ENCODE results near the gene CHMP1B.
"Not testable (repeated sequence)": the region's sequence is repeated elsewhere in the genome, so short reads cannot be mapped to it uniquely, and the experiment has no call there.

Gene CHMP1B

DNA sequence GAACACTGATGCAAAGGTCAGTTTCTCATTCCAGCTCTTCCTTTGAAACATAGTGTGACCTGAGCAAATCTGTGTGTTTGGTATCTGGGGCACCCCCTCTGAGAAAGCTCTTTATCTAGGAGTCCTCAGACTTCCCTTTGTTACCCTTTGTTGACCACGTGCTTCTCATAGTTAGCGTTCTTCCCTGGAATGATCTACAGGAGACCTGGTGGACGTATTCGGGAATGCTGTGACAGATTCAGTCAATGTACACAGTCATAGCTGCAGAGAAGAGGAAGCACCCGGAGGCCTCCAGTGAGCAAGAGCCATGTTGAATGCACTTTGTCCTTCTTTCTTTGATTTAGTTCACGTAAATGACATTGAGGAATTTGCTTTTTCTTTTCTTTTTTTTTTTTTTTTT lies 10.7 kb upstream of the CHMP1B start:
- no peak for DNase-seq (ENCODE audit: low spot score)

DNA sequence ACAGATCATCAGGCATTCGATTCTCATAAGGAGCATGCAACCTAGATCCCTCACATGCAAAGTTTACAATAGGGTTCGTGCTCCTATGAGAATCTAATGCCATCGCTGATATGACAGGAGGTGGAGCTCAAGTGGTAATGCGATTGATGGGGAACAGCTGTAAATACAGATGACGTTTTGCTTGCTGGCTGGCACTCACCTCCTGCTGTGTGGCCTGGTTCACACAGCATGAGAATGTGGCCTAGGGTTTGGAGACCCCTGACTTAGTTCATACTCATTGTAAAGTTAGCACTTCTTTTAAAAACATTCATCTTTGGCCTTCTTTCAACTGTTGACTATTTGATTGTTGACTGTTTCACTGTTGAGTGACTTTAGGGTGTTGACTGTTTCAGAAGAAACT lies 8.7 kb upstream of the CHMP1B start:
- DNase-seq (ENCODE audit: low spot score), result no peak

DNA sequence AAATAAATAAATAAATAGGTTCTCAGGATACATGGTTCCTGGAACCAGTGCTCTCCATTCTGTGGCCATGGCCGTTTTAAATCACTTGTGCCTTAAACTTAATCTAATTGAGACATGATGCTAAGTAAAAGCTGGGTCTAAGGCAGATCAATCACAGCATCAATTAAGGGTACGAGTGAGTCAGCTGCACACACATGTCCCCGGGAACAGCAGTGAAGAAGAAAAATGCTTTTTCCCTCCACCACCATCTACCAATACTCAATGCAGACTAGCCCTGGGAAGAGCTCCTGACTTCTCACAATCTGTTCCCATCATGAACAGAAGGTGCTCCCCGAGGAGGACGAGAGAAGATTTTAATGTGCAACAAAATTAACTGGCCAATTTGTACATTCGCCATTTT lies 6.8 kb upstream of the CHMP1B start:
- no peak for DNase-seq (ENCODE audit: low spot score)

DNA sequence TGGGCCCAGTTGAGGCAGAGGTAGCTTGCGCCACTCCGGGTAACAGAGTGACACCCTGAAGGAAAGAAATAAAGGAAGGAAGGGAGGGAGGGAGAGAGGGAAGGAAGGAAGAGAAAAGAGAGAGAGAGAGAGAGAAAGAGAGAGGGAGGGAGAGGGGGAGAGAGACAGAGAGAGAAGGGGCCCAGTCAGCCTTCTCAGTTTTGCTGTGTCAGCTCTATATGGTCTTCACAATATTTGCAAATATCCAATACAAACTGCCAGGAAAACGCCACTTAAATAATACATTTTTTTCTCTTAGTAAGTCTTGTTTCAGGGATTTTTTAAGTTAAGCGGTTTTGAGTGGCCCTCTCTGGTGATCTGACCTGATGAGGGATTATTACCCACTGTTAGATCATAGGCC lies 5.6 kb upstream of the CHMP1B start:
- no peak for DNase-seq (ENCODE audit: low spot score)

DNA sequence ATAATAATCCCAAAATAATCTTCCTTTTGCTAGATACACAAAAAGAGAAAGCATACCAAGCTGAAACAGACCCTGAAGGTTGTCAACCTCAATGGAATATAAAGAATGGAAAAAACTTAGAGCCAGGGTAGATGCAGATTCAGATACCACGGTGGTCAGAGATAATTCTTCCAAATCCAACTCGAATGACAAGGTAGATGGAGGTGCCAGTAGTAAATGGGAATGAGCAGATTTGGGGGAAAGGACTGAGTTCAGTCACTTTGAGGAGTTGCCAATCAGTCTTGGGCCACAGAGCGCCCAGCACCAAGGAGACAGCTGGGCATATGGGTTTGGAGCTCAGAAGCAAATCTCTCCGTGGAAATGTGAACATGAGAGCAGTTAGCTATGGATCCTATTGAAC lies 3.4 kb upstream of the CHMP1B start:
- no peak for DNase-seq (ENCODE audit: low spot score)

DNA sequence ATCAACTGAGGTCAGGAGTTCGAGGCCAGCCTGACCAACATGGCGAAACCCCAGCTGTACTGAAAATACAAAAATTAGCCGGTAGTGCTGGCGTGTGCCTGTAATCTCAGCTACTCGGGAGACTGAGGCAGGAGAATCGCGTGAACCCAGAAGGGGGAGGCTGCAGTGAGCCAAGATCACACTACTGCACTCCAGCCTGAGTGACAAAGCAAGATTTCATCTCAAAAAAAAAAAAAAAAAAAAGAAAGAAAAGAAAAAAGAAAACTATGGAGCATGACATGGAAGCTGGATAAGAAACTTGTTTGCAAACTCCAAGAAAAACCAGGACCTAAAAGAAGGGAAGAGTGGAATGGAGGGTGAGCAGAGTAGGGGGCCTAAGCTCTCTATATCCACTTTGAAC lies 1.9 kb upstream of the CHMP1B start:
- DNase-seq (ENCODE audit: low spot score), result no peak

DNA sequence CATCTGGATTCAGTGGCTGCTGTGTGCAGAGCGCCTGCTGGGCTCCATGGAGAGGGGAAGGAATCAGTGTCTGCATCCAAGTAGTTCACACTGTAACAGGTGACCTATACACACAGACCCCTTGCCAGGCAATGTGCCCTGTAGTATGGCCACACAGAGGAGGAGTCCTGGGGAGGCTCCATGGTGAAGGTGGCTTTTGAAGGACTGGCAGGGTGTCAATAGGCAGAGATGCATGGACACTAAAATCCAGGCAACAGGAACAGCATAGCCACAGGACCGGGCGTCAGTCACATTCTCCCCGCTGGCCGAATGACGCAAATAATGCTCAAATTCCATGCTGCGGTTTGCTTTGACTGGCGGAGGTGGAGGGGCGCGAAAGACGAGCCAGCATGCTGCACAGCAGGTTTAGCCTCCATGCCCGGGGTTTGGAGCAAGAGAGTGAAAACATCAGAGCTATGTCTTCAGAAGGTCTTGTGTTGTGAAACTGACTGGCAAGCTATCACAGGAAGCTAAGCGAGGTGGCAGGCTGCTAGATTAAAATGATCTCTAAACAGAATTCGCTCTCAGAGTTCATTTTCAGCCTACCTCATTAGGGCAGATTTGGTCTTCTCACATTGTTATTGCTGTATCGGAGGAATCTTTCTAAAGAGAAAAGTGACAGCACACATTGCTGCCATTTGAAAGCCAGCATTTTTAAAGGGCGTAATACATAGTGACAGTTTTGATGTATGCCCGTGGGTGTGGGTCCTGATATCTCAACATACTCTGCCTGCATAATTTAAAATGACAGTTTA lies 1.2 kb upstream of the CHMP1B start:
- DNase-seq (ENCODE audit: low spot score), result peak; percentile 78

DNA sequence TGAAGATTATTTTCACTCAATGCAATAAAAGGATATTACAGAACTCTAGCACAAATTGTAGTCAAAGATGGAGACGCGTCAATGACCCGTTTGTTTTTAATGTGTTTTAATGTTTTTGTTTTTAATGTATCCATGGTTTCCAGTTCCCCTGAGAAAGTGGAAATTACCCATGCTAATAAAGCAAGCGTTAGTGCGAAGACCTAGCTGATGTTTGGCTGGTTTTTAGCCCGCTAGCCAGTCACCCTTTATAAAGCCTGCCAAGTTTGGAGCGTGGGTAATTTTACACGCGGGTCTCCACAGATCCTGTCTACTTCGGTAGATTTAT lies 430 bp upstream of the CHMP1B start:
- no peak for DNase-seq (ENCODE audit: low spot score)

DNA sequence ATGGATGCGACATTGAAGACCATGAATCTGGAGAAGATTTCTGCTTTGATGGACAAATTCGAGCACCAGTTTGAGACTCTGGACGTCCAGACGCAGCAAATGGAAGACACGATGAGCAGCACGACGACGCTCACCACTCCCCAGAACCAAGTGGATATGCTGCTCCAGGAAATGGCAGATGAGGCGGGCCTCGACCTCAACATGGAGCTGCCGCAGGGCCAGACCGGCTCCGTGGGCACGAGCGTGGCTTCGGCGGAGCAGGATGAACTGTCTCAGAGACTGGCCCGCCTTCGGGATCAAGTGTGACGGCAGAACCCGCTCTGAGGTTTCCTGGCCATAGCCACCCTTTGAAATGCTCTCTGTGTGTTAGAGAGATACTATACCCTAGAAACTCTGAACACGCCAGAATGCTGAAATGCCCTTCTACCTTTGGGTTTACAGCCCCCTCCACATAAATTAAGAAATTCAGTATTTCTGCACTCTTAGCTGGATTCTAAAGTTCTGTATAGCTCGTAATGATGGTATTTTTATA lies 659 bp downstream of the CHMP1B start:
- peak; percentile 20 for DNase-seq (ENCODE audit: low spot score)

DNA sequence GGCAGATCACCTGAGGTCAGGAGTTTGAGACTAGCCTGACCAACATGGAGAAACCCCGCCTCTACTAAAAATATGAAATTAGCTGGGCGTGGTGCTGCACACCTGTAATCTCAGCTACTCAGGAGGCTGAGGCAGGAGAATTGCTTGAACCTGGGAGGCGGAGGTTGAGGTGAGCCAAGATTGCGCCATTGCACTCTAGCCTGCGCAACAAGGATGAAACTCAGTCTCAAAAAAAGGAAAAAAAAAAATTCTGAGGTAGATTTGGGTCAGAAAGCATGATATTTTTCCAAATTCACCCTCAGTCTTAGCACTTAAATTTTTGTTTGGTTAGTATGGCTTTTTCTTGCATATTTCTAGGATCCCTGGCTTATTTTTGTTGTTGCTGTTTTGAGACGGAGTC lies 3.3 kb downstream of the CHMP1B start:
- not testable (repeated sequence) for DNase-seq (ENCODE audit: low spot score)

DNA sequence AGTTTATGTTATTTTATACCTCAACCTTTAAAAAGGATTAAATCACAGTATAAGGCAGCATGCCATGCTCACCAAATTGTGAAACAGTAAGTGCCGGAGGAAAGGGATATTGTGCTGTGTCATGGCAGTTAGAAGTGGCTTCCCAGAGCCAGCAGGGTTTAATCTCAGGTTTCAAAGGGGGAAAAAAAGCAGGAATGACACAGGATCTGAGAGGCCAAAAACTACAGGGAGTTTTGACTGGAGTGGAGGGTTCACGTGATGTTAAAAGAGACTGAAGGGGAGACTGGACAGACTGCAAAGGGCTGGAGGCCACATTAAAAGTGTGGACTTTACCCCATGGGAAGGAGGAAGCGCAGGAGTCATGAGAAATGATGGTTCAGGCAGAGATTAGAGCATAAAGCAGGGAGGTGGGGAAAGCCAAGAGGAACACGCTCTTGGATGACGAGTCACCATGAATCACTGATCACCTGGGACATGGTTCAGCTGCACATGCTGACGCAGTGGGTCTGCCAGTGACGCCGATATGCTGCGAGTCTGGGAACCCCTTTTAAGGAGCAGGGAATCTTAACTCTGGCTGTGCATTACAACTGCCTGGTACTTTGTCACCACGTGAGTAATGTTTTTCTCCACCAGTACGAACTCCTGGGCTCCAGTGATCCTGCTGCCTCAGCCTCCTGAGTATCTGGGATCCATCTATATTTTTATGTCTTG lies 6.1 kb downstream of the CHMP1B start:
- DNase-seq (ENCODE audit: low spot score), result peak; percentile 67

DNA sequence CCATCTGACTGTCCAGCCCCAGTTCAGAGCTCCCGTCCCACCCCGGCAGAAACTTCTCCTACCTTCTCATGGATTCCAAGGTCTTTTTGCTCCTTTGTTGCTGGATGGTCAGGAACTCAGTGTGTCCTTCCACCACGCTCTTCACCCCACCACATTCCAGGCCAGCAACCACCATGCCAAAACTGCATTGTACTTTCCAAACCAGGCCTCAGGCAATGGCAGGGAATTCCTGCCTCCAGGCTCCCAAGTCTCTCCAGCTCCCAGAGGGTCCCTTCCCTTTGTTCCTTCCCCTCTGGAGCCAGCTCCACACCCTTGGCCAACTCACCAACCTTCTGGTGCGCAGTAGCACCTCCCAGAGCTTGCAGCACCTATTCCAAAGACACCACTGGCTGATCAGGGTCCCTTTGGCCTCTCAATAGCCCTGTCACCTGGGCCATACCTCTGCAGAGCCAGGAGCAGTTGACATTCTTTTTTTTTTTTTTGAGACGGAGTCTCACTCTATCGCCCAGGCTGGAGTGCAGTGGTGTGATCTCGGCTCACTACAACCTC lies 8.1 kb downstream of the CHMP1B start:
- DNase-seq (ENCODE audit: low spot score), result no peak

DNA sequence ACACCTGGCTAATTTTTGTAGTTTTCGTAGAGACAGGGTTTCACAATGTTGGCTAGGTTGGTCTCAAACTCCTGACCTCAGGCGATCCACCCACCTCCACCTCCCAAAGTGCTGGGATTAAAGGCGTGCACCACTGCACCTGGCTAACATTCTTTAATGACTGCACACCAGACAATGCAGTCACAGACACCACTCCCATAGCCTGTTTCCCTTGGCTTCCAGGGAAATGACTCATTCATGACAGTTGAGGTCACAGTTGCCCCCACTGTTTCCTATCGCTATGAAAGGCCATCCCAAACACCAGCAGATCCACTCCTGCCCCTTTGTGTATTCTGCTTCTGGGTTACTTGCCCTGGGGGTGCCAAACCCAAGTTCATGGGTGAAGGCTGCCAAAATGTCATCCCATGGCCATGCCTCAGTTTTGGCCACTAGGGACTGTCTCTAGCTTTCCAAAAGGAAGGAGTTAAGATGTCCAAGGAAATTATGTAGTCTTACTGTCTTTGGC lies 8.7 kb downstream of the CHMP1B start:
- DNase-seq (ENCODE audit: low spot score), result no peak

DNA sequence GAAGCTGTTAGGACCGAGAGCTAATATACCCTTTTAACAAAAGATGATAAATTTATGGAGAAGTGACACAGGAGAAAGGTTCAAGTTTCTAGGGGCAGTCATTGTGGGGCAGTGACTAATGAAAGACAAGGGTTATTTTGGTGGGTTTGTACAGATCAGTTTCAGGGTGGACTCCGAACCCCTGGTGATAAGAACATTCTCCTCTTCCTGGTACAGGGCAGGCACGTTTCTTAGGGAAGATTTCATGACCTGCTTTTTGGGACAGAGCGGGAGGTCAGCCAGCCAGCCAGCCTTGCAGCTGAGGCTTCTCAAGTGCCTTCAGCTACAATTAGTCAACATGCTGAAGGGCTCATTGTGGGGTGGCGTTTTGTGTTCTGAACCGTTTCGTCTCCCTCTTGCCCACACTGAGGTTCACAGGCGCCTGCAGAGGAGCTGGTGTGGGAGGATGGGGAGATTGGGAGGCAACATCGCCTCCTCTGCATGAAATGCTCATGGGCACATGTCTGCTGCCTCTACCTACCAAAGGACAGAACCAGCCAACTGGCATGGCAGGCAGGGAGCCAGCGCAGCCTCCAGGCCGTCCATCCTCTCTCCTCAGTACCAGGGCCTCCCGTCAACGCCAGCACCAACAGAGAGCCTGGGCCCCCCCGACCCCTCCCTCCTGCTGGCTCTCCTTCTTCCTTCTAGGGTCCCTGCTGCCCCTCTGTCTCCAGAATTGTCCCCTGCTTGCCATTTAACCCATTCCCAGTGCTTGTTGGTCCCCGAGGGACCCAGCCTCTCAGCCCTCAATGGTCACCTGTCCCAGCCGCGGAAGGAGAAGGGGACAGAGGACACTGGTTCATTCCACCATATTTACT lies 9.6 kb downstream of the CHMP1B start:
- DNase-seq (ENCODE audit: low spot score), result no peak

DNA sequence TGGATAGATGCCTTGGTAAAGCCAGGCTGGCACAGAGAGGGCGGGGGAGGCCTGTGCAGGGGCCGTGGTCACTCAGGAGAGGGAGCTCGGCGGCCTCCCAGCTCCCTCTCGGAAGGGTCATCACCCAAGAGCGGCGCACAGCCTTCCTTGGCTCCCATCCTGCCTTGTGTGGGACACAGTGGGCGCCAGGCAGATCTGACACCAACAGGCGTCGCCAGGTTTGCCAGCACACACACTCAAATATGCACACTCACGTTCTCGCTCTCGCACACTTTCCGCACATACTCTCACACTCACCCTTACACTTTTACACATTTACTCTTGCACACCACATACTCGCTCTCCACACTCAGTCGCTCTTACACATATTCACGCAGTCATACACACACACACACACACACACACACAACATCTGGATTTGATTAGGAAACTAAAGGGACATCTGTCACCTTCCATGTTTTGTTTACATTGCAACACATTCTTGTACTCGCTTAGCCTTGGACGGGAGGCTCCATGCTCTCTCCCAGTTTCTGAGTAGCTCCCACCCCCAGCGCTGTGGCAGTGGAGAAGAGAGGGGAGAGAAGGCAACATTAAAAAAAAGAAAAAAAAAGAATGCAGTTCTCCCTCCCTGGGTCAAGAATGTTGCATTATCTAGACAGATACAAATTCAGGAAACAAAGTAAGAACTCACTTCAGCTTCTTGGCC lies 10.5 kb downstream of the CHMP1B start:
- DNase-seq (ENCODE audit: low spot score), result no peak

DNA sequence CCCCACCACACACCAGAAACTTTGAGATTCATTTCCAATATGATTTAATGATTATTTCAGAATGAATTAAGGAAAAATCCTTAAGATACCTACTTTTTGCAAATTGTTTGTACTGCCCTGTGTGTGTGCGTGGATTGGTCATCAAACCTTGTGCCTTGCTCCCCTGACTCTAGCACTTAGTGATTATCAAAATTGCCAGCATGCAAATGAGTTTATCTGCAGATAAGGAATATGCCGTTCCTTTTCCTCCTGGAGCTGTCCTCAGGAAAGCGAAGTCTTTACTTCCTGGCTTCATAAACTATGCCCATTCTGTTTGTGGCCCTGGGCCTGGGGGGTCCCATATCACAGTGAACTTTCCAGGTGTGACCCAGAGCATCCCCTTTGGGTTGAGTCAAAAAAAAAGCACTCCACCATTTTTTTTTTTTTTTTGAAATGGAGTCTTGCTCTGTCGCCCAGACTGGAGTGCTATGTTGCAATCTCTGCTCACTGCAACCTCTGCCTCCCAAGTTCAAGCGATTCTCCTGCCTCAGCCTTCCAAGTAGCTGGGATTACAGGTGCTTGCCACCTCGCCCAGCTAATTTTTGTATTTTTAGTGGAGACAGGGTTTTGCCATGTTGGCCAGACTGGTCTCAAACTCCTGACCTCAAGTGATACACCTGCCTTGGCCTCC lies 11.4 kb downstream of the CHMP1B start:
- no peak for DNase-seq (ENCODE audit: low spot score)

DNA sequence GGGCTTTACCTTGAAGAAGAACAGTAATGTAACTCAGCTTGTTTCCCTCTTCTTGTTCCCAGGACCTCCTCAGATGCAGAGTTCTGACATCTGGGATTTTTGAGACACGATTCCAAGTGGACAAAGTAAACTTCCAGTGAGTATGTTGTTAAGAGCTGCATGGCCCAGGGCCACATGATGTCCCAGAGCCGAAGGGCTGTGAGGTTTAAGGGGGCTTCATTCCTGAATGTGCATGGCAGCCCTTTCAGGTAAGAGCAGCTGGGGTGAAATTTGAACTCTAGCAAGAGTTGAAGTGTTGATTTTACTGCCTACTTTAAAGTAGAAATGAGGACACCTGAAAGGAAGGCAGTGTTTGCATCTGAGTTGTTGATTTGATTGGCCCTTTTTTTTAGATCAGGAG lies 13.3 kb downstream of the CHMP1B start:
- DNase-seq (ENCODE audit: low spot score), result no peak

DNA sequence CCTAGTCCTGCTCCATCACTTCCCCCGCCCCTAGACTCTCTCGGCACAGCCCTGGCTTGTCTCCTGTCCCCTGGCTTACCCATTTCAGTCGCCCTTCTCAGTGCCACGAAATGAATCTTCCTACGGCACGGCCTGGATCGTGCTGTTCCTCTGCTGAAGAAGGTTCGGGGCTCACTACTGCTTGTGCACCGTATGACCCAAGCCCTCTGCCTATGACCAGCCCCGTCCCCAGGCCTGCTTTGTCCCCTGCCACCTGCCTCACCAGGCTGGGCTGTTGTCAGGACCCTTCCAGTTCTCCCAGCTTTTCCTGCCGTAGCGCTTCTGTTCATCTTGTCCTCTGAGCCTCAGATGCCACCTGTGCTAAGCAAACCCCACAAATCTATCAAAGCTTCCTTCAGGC lies 13.9 kb downstream of the CHMP1B start:
- DNase-seq (ENCODE audit: low spot score), result no peak

DNA sequence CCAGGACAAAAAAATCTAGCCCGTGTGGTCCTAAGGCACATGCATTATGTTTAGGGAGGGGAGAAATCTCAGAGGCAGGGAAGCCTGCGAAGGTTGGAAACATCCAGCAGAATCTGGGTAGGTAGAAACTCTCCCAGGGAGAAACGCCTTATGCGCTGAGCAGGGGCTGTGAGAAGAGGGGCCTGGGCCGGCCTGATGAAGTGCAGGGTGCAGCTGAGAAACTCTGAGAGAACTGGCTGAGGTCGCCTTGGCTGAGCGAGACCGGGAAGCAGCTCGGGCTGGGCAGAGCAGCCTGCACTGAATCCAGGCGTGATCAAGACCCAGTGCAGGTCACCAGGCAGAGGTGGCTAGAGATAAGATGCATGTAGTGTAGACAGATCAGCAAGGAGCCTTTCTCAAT lies 15.1 kb downstream of the CHMP1B start:
- no peak for DNase-seq (ENCODE audit: low spot score)

DNA sequence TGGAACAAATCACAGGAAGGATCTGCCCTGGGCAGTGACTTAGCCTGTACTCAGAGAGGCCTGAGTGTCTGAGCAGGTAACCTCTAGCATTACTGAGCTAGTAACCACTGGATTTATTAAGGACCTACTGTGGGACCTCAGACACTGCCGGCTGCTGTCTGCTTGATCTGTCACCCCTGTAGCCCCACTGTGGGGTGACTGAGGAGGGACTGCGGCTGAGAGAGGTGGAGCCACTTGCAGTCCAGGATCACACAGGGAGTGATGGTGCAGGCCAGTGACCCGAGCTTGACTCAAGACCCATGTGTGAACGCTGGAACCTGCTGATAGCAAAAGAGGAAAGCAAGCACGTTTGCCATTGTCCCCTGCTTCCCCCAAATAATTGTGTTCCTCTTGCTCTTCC lies 15.6 kb downstream of the CHMP1B start:
- no peak for DNase-seq (ENCODE audit: low spot score)

DNA sequence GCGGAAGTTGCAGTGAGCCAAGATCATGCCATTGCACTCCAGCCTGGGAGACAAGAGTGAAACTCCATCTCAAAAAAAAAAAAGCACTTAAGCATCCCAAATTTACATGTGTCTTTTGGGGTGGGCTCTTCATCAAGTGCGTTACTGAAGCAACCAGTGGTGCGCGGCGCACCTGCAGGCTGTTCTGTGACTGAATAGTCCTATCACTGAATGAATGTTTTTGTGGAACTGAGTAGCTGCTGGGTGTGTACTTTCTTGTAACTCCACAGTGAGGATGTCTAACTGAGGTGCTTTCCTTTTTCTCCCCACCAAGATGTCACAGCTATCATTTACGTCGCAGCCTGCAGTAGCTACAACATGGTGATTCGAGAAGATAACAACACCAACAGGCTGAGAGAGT lies 17.0 kb downstream of the CHMP1B start:
- DNase-seq (ENCODE audit: low spot score), result no peak

Measured in cerebellar cortex (tissue), 1 donor.